ENCODE results near the gene FAM76B. TPM values are rescaled to one million over a fixed set of nuclear protein-coding genes. Genes with fewer than 3 reads are reported as not detected.

Gene FAM76B
- total and polyA plus RNA-seq, 12 donors = 1.4 to 43.4 (median 17.6) TPM

GRCh38 chr11:95833378-95833777 lies 43.8 kb upstream of the FAM76B start:
- peaks cover 0 to 4% of the 10 kb centered on the region in 2 donors for H3K4me1 ChIP-seq (replicated peaks in 1 of 2)
- no peak overlapping the region for H3K27ac ChIP-seq
- no peaks in the 10 kb centered on the region for H3K27me3 ChIP-seq
- 42 to 94% (median 70%) methylated on average over 1 of the region's 1 CpG for WGBS, 4 donors
- intact Hi-C loops (cut with DNase I) = loop anchor here in 1 of 2 donors (10.0 kb wide), 1 partner anchor 311 kb away; no protein-coding TSS in a partner anchor
- H3K4me3 ChIP-seq = no peak overlapping the region
- TF ChIP-seq CTCF (IDR thresholded peaks at IDR 0.05) (no peak), POLR2A (IDR thresholded peaks at IDR 0.05) (no peak)
- peaks cover 0 to 4% (median 0%) of the 10 kb centered on the region in 3 donors for H3K9me3 ChIP-seq (replicated peaks in 1 of 3)
- DNase-seq = no peak
- peaks cover 0 to 28% of the 10 kb centered on the region in 2 donors for H3K36me3 ChIP-seq (replicated peaks in 1 of 2)

- TF ChIP-seq POLR2A (IDR thresholded peaks at IDR 0.05) = no peak
- no peak for TF ChIP-seq CTCF (IDR thresholded peaks at IDR 0.05)
- intact Hi-C loops (cut with DNase I) = loop anchor here in 1 of 2 donors (10.0 kb wide), 1 partner anchor 312 kb away; no protein-coding TSS in a partner anchor
- Histone ChIP-seq H3K36me3 (replicated peaks in 1 of 2) (peaks cover 0 to 33% of the 10 kb centered on the region in 2 donors), H3K27ac (no peak overlapping the region), H3K27me3 (no peaks in the 10 kb centered on the region), H3K4me1 (replicated peaks in 1 of 2) (peaks cover 0 to 4% of the 10 kb centered on the region in 2 donors), H3K9me3 (replicated peaks in 1 of 3) (peaks cover 0 to 4% (median 0%) of the 10 kb centered on the region in 3 donors), H3K4me3 (no peak overlapping the region)
- DNase-seq = no peak
- 69 to 84% (median 79%) methylated on average over 3 of the region's 3 CpGs for WGBS, 4 donors
These were observed 43.2 kb upstream of the FAM76B start for GRCh38 chr11:95832763-95833162.

- H3K4me3 ChIP-seq = no peak overlapping the region
- peaks cover 0 to 28% of the 10 kb centered on the region in 2 donors for H3K36me3 ChIP-seq (replicated peaks in 1 of 2)
- intact Hi-C loops (cut with DNase I) = loop anchor here in 1 of 2 donors (10.0 kb wide), 1 partner anchor 313 kb away; no protein-coding TSS in a partner anchor
- 93 to 96% (median 95%) methylated on average over 2 of the region's 2 CpGs for WGBS, 4 donors
- no peaks in the 10 kb centered on the region for H3K27me3 ChIP-seq
- no peak for TF ChIP-seq POLR2A (IDR thresholded peaks at IDR 0.05)
- TF ChIP-seq CTCF (IDR thresholded peaks at IDR 0.05) = no peak
- DNase-seq = no peak
- peaks cover 0 to 4% (median 0%) of the 10 kb centered on the region in 3 donors for H3K9me3 ChIP-seq (replicated peaks in 1 of 3)
- H3K4me1 ChIP-seq (replicated peaks in 1 of 2) = peaks cover 0 to 3% of the 10 kb centered on the region in 2 donors
- H3K27ac ChIP-seq = no peak overlapping the region
These were observed 41.8 kb upstream of the FAM76B start for GRCh38 chr11:95831198-95831883.

- no peak overlapping the region for H3K4me3 ChIP-seq
- DNase-seq = no peak
- no peaks in the 10 kb centered on the region for H3K27me3 ChIP-seq
- no peaks in the 10 kb centered on the region for H3K4me1 ChIP-seq (replicated peaks in 1 of 2)
- WGBS, 4 donors = 94 to 97% (median 95%) methylated on average over 1 of the region's 1 CpG
- intact Hi-C loops (cut with DNase I) = loop anchor here in 1 of 2 donors (10.0 kb wide), 1 partner anchor 315 kb away; no protein-coding TSS in a partner anchor
- TF ChIP-seq POLR2A (IDR thresholded peaks at IDR 0.05) = no peak
- no peak for TF ChIP-seq CTCF (IDR thresholded peaks at IDR 0.05)
- peaks cover 0 to 4% (median 0%) of the 10 kb centered on the region in 3 donors for H3K9me3 ChIP-seq (replicated peaks in 1 of 3)
- peaks cover 0 to 26% of the 10 kb centered on the region in 2 donors for H3K36me3 ChIP-seq (replicated peaks in 1 of 2)
- H3K27ac ChIP-seq = no peak overlapping the region
These were observed 40.1 kb upstream of the FAM76B start for GRCh38 chr11:95829580-95830259.
